B cell (primary cell): ENCODE measurements around the gene MICOS13. TPM values are rescaled to one million over a fixed set of nuclear protein-coding genes. Genes with fewer than 3 reads are reported as not detected.

ENCODE experiments used
- ATAC-seq: fragments of 200-7000 bp; cut with Tn5 transposase; one replicate; pipeline ENCODE4 v1.10.0; 2021; ENCODE audit warnings: low read depth, mild to moderate bottlenecking, moderate number of reproducible peaks, moderate library complexity
- CTCF ChIA-PET: fragments of 350-600 bp; sonication (Branson Sonifier 250); formaldehyde crosslinking; loops from one replicate; lab custom pipeline; 2021; ENCODE audit warnings: antibody characterized with exemption, inconsistent platforms; lab: Charles Lee
- POLR2A ChIA-PET: fragments of 350-600 bp; sonication (Branson Sonifier 250); formaldehyde crosslinking; loops from one replicate; lab custom pipeline; 2021; ENCODE audit warnings: antibody characterized with exemption; lab: Charles Lee
- DNase-seq: peaks from one replicate; pipeline ENCODE4 v3.0.0; 2013
- H2AFZ ChIP-seq: 2 replicates; pipeline ENCODE4 v1.6.1; 2012; ENCODE audit warnings: mild to moderate bottlenecking, low read depth, low read length; ENCODE audit not compliant: insufficient read depth, poor library complexity, severe bottlenecking
- H3K27ac ChIP-seq, 2 donors: 1 replicate in 1 of 2; 2 replicates in 1 of 2; pipeline ENCODE4 v1.5.1; 2012 to 2013; ENCODE audit warnings: low read length in 2 of 2, mild to moderate bottlenecking in 2 of 2, moderate library complexity in 1 of 2
- H3K27me3 ChIP-seq, 4 experiments: fragments of 200-600 bp in 1 of 4; sonication (generic) in 1 of 4; replicated peaks in 1 of 4; 1 replicate in 2 of 4; 2 replicates in 2 of 4; pipeline versions ENCODE4 v1.6.1 to v1.7.0; 2013 to 2016; ENCODE audit warnings: low read length in 3 of 4, mild to moderate bottlenecking in 2 of 4, mixed read lengths in 1 of 4, moderate library complexity in 1 of 4; ENCODE audit not compliant: insufficient read depth in 4 of 4, control insufficient read depth in 3 of 4; ENCODE audit errors: control extremely low read depth in 1 of 4
- H3K36me3 ChIP-seq, 2 experiments: replicated peaks in 1 of 2; 1 replicate in 1 of 2; 2 replicates in 1 of 2; pipeline versions ENCODE4 v1.6.1 to v1.7.1; 2013; ENCODE audit warnings: low read length in 1 of 2; ENCODE audit not compliant: insufficient read depth in 2 of 2, control insufficient read depth in 1 of 2; ENCODE audit errors: control extremely low read depth in 1 of 2, extremely low read depth in 1 of 2
- H3K4me1 ChIP-seq, 2 donors: fragments of 200-600 bp in 1 of 2; sonication (generic) in 1 of 2; 1 replicate in 1 of 2; 2 replicates in 1 of 2; pipeline versions ENCODE4 v1.5.1 to v1.6.1; 2013 to 2017; ENCODE audit warnings: low read length in 2 of 2; ENCODE audit not compliant: control insufficient read depth in 2 of 2, insufficient read depth in 2 of 2
- H3K4me2 ChIP-seq: replicated peaks from 2 replicates; pipeline ENCODE3; 2012; ENCODE audit warnings: mild to moderate bottlenecking, low read depth, low read length; ENCODE audit not compliant: poor library complexity, severe bottlenecking
- H3K4me3 ChIP-seq, 5 experiments: fragments of 200-600 bp in 1 of 5; sonication (generic) in 1 of 5; 1 replicate in 3 of 5; 2 replicates in 2 of 5; pipeline versions ENCODE4 v1.5.1 to v1.7.0; 2011 to 2016; ENCODE audit warnings: low read length in 4 of 5, mild to moderate bottlenecking in 4 of 5, low read depth in 2 of 5, control low read depth in 1 of 5, moderate library complexity in 1 of 5; ENCODE audit not compliant: insufficient read depth in 1 of 5; ENCODE audit errors: control extremely low read depth in 1 of 5, extremely low read depth in 1 of 5
- H3K79me2 ChIP-seq: fragments of 200-600 bp; sonication (generic); one replicate; pipeline ENCODE4 v1.6.0; 2016; ENCODE audit warnings: low read length; ENCODE audit not compliant: control insufficient read depth, insufficient read depth
- H3K9ac ChIP-seq: fragments of 200-600 bp; sonication (generic); 2 replicates; pipeline ENCODE4 v1.6.1; 2017; ENCODE audit warnings: mild to moderate bottlenecking, low read length, moderate library complexity
- H3K9me3 ChIP-seq, 3 donors: one replicate each; pipeline versions ENCODE4 v1.6.1 to v1.7.1; 2013; ENCODE audit warnings: low read length in 2 of 3; ENCODE audit not compliant: control insufficient read depth in 2 of 3, insufficient read depth in 1 of 3; ENCODE audit errors: control extremely low read depth in 1 of 3
- H4K20me1 ChIP-seq: 2 replicates; pipeline ENCODE4 v1.6.0; 2012; ENCODE audit warnings: mild to moderate bottlenecking, low read length; ENCODE audit not compliant: insufficient read depth, control insufficient read depth, poor library complexity, severe bottlenecking
- H3K27ac Mint-ChIP-seq: one replicate; pipeline ENCODE4 v1.8.0; 2021; ENCODE audit warnings: mixed read lengths
- H3K27me3 Mint-ChIP-seq: one replicate; pipeline ENCODE4 v1.8.0; 2021; ENCODE audit warnings: mixed read lengths
- H3K4me1 Mint-ChIP-seq: one replicate; pipeline ENCODE4 v1.8.0; 2021; ENCODE audit warnings: mixed read lengths
- H3K4me3 Mint-ChIP-seq: one replicate; pipeline ENCODE4 v1.8.0; 2021; ENCODE audit warnings: mixed read lengths
- H3K9me3 Mint-ChIP-seq: one replicate; pipeline ENCODE4 v1.8.0; 2022; ENCODE audit warnings: mixed read lengths; ENCODE audit not compliant: insufficient read depth
- CTCF ChIP-seq: fragments of 200-600 bp; IDR thresholded peaks from one replicate; pipeline ENCODE4 v1.8.0; 2022; ENCODE audit warnings: antibody characterized with exemption, mild to moderate bottlenecking
- EZH2 ChIP-seq: IDR thresholded peaks from 2 replicates; pipeline ENCODE4 v1.6.1; 2012; ENCODE audit warnings: borderline replicate concordance, low read depth, mild to moderate bottlenecking, moderate library complexity, low read length; ENCODE audit not compliant: insufficient read depth, poor library complexity, severe bottlenecking
- WGBS: methylation state at CpG from one replicate; pipeline ENCODE4 v1.1.5; 2013; ENCODE audit warnings: missing lambda C conversion rate; ENCODE audit not compliant: insufficient coverage; 5-methylcytosine and 5-hydroxymethylcytosine counted together
- intact Hi-C: fragments of 100-400 bp; cut with micrococcal nuclease; formaldehyde crosslinking; loops from one replicate; pipeline ENCODE4 v1.10.0; 2022
- polyA plus RNA-seq: library from polyadenylated mRNA; depleted of rRNA; stranded (reverse); fragments of >200 nt; gene quantifications from 2 replicates; pipeline ENCODE4 v1.2.3, GENCODE V29; 2012
- total RNA-seq, 2 donors: library from RNA; stranded (reverse); fragments of 120-200 nt in 1 of 2; gene quantifications; 1 replicate in 1 of 2; 2 replicates in 1 of 2; pipeline versions ENCODE4 v1.2.3 to v1.2.4, GENCODE V29; 2013 to 2022

MICOS13 gene
- total and polyA plus RNA-seq, 2 donors (not counting 1 experiment from before 2014, with no cell fraction given) = 30.8 to 41.9 TPM

- POLR2A ChIA-PET = no interaction called here
- CTCF ChIA-PET = no interaction called here
Measured at GRCh38 chr19:5700455-5701092, 20.3 kb upstream of the MICOS13 start.

More at GRCh38 chr19:5700455-5701092, 20.3 kb upstream of the MICOS13 start:
- TF ChIP-seq EZH2 (no peak), CTCF (no peak)
- no peaks in the 10 kb centered on the region for H3K9me3 Mint-ChIP-seq
- no peaks in the 10 kb centered on the region for H3K27me3 Mint-ChIP-seq
- peaks cover 4% of the 10 kb centered on the region for H3K4me1 Mint-ChIP-seq
- Histone ChIP-seq H3K4me3 (no peak overlapping the region), H2AFZ (no peak overlapping the region), H3K9me3 (peaks cover 0 to 2% (median 0%) of the 10 kb centered on the region in 3 donors), H3K27me3 (no peaks in the 10 kb centered on the region), H3K36me3 (peaks cover 0 to 57% of the 10 kb centered on the region in 2 experiments), H3K4me1 (no peaks in the 10 kb centered on the region), H4K20me1 (peaks cover 46% of the 10 kb centered on the region), H3K79me2 (peaks cover 14% of the 10 kb centered on the region), H3K9ac (no peak overlapping the region), H3K4me2 (no peak overlapping the region), H3K27ac (no peak overlapping the region)
- ATAC-seq (no peak), DNase-seq (peak; percentile 16)
- H3K4me3 Mint-ChIP-seq = no peak overlapping the region
- intact Hi-C loops = no loop called here
- 96% methylated on average over 22 of the region's 22 CpGs for WGBS
- H3K27ac Mint-ChIP-seq = no peak overlapping the region
